H1 (cell line): ENCODE data around the gene LSM10. TPM values are rescaled to one million over a fixed set of nuclear protein-coding genes. Genes with fewer than 3 reads are reported as not detected.

ENCODE experiments used
- CTCF ChIA-PET: fragments of 300-600 bp; sonication (Branson Sonifier 250); formaldehyde crosslinking; loops from one replicate; lab custom pipeline; 2021; ENCODE audit not compliant: partially characterized antibody; lab: Charles Lee
- POLR2A ChIA-PET: fragments of 300-600 bp; sonication (Branson Sonifier 250); formaldehyde crosslinking; loops from one replicate; lab custom pipeline; 2021; ENCODE audit warnings: inconsistent platforms; ENCODE audit not compliant: partially characterized antibody; lab: Charles Lee
- DNase-seq, 2 experiments: peaks; one replicate each; pipeline versions ENCODE4 v3.0.0 to v3.0.0-alpha.2; 2010 to 2022; ENCODE audit warnings: low spot score in 2 of 2, low read depth in 1 of 2, mixed read lengths in 1 of 2
- FAIRE-seq: peaks from 2 replicates; lab custom pipeline; 2011; peaks lifted over from hg19 to GRCh38; lab: Jason Lieb, UNC
- H2AFZ ChIP-seq: 2 replicates; pipeline ENCODE4 v1.8.1; 2012; ENCODE audit warnings: low read length, inconsistent platforms
- H2AK5ac ChIP-seq: 2 replicates; pipeline ENCODE4 v1.6.1; 2013; ENCODE audit warnings: low read depth, low read length
- H2BK120ac ChIP-seq: replicated peaks from 2 replicates; pipeline ENCODE3; 2013; ENCODE audit warnings: low read depth, low read length, inconsistent platforms
- H2BK12ac ChIP-seq: 2 replicates; pipeline ENCODE4 v1.6.1; 2013; ENCODE audit warnings: low read depth, low read length
- H2BK15ac ChIP-seq: 2 replicates; pipeline ENCODE4 v1.6.1; 2013; ENCODE audit warnings: low read length
- H2BK20ac ChIP-seq: 2 replicates; pipeline ENCODE4 v1.6.1; 2013; ENCODE audit warnings: low read length
- H2BK5ac ChIP-seq: 2 replicates; pipeline ENCODE4 v1.6.1; 2013; ENCODE audit warnings: low read depth, low read length
- H3K14ac ChIP-seq: 2 replicates; pipeline ENCODE4 v1.6.1; 2013; ENCODE audit warnings: inconsistent platforms; ENCODE audit not compliant: insufficient read length
- H3K18ac ChIP-seq: 2 replicates; pipeline ENCODE4 v1.6.1; 2013; ENCODE audit warnings: low read length; ENCODE audit errors: extremely low read depth
- H3K23ac ChIP-seq: 2 replicates; pipeline ENCODE4 v1.6.1; 2013; ENCODE audit warnings: inconsistent platforms; ENCODE audit not compliant: insufficient read length
- H3K23me2 ChIP-seq: 2 replicates; pipeline ENCODE4 v1.6.1; 2013; ENCODE audit warnings: low read depth, low read length
- H3K27ac ChIP-seq: 2 replicates; pipeline ENCODE4 v1.6.1; 2011; ENCODE audit warnings: low read depth, low read length, inconsistent platforms
- H3K27me3 ChIP-seq, 4 experiments: replicated peaks in 1 of 4; 1 replicate in 1 of 4; 2 replicates in 3 of 4; pipeline versions ENCODE4 v1.6.1 to v1.8.1; 2011 to 2013; ENCODE audit warnings: low read length in 3 of 4, mild to moderate bottlenecking in 3 of 4, inconsistent platforms in 2 of 4, mixed read lengths in 2 of 4, moderate library complexity in 1 of 4; ENCODE audit not compliant: control insufficient read depth in 3 of 4, insufficient read depth in 3 of 4; ENCODE audit errors: extremely low read depth in 1 of 4
- H3K36me3 ChIP-seq, 4 experiments: 2 replicates each; pipeline versions ENCODE4 v1.6.1 to v1.8.1; 2011 to 2013; ENCODE audit warnings: mild to moderate bottlenecking in 4 of 4, low read length in 3 of 4, moderate library complexity in 2 of 4, control low read depth in 1 of 4, inconsistent platforms in 1 of 4; ENCODE audit not compliant: insufficient read depth in 4 of 4, control insufficient read depth in 2 of 4
- H3K4ac ChIP-seq: replicated peaks from 2 replicates; pipeline ENCODE3; 2013; ENCODE audit warnings: low read length, low read depth, mixed read lengths, inconsistent platforms; ENCODE audit not compliant: insufficient read length
- H3K4me1 ChIP-seq, 4 experiments: replicated peaks in 1 of 4; 1 replicate in 1 of 4; 2 replicates in 3 of 4; pipeline versions ENCODE4 v1.6.1 to v1.8.1; 2011 to 2013; ENCODE audit warnings: low read length in 3 of 4, inconsistent platforms in 2 of 4, mixed read lengths in 1 of 4; ENCODE audit not compliant: insufficient read depth in 4 of 4, control insufficient read depth in 3 of 4
- H3K4me2 ChIP-seq, 2 experiments: 2 replicates each; pipeline versions ENCODE4 v1.6.1 to v1.8.1; 2011 to 2013; ENCODE audit warnings: low read depth in 2 of 2, low read length in 2 of 2, control low read depth in 1 of 2, inconsistent platforms in 1 of 2, mild to moderate bottlenecking in 1 of 2; ENCODE audit not compliant: insufficient read depth in 1 of 2
- H3K4me3 ChIP-seq, 4 experiments: fragments of 200-600, 300-600 bp in 1 of 4; sonication (generic), shearing (Covaris generic), sonication (Bioruptor Twin) in 1 of 4; 2 replicates each; pipeline versions ENCODE4 v1.5.1 to v1.8.1; 2011 to 2016; ENCODE audit warnings: low read length in 4 of 4, low read depth in 3 of 4, control low read depth in 2 of 4, inconsistent platforms in 2 of 4, mild to moderate bottlenecking in 2 of 4, mixed read lengths in 1 of 4, moderate library complexity in 1 of 4; ENCODE audit not compliant: insufficient read depth in 2 of 4; ENCODE audit errors: extremely low read depth in 1 of 4
- H3K56ac ChIP-seq: replicated peaks from 2 replicates; pipeline ENCODE3; 2013; ENCODE audit warnings: low read depth, mild to moderate bottlenecking, mixed read lengths, low read length, inconsistent platforms; ENCODE audit not compliant: insufficient read length
- H3K79me1 ChIP-seq: 2 replicates; pipeline ENCODE4 v1.6.1; 2013; ENCODE audit warnings: low read depth, low read length, control low read depth
- H3K79me2 ChIP-seq, 2 experiments: 2 replicates each; pipeline versions ENCODE4 v1.6.1 to v1.8.1; 2012 to 2013; ENCODE audit warnings: low read length in 2 of 2, mild to moderate bottlenecking in 2 of 2, inconsistent platforms in 1 of 2; ENCODE audit not compliant: insufficient read depth in 2 of 2, control insufficient read depth in 1 of 2
- H3K9ac ChIP-seq, 4 experiments: replicated peaks in 1 of 4; 1 replicate in 1 of 4; 2 replicates in 3 of 4; pipeline versions ENCODE4 v1.6.1 to v1.8.1; 2011 to 2013; ENCODE audit warnings: low read depth in 3 of 4, low read length in 3 of 4, control low read depth in 2 of 4, mild to moderate bottlenecking in 2 of 4, moderate library complexity in 2 of 4, inconsistent platforms in 1 of 4; ENCODE audit errors: extremely low read depth in 1 of 4
- H3K9me3 ChIP-seq, 2 experiments: 2 replicates each; pipeline versions ENCODE4 v1.6.1 to v1.8.1; 2012 to 2013; ENCODE audit warnings: mild to moderate bottlenecking in 2 of 2, moderate library complexity in 2 of 2, control low read depth in 1 of 2, inconsistent platforms in 1 of 2, low read depth in 1 of 2, low read length in 1 of 2, mixed read lengths in 1 of 2; ENCODE audit not compliant: insufficient read depth in 2 of 2
- H4K20me1 ChIP-seq, 2 experiments: replicated peaks in 1 of 2; 2 replicates each; pipeline versions ENCODE3 to v1.8.1; 2011 to 2013; ENCODE audit warnings: inconsistent platforms in 2 of 2, low read length in 2 of 2, mild to moderate bottlenecking in 1 of 2; ENCODE audit not compliant: insufficient read depth in 2 of 2, control insufficient read depth in 1 of 2
- H4K5ac ChIP-seq: 2 replicates; pipeline ENCODE4 v1.6.1; 2013; ENCODE audit warnings: low read length, low read depth, mixed read lengths, inconsistent platforms; ENCODE audit not compliant: insufficient read length
- H4K8ac ChIP-seq: 2 replicates; pipeline ENCODE4 v1.8.0; 2013; ENCODE audit warnings: mild to moderate bottlenecking, moderate library complexity, low read length, inconsistent platforms; ENCODE audit not compliant: insufficient read depth; ENCODE audit errors: extremely low read depth
- H4K91ac ChIP-seq: replicated peaks from 2 replicates; pipeline ENCODE3; 2013; ENCODE audit warnings: low read length, mixed read lengths, inconsistent platforms; ENCODE audit not compliant: insufficient read length
- CHD2 ChIP-seq: IDR thresholded peaks from 2 replicates; pipeline ENCODE4 v1.6.1; 2012; ENCODE audit warnings: low read length, improper control_type of control experiment
- GABPA ChIP-seq: IDR thresholded peaks from 2 replicates; pipeline ENCODE4 v1.6.1; 2011; ENCODE audit warnings: mild to moderate bottlenecking, low read length, moderate library complexity, borderline replicate concordance; ENCODE audit not compliant: insufficient read depth
- HDAC6 ChIP-seq: IDR thresholded peaks from one replicate; pipeline ENCODE4 v1.7.1; 2012; ENCODE audit warnings: low read depth, mild to moderate bottlenecking, inconsistent platforms, low read length, moderate library complexity
- KDM1A ChIP-seq: fragments of 200-600, 300-600 bp; sonication (generic); IDR thresholded peaks from 2 replicates; pipeline ENCODE4 v1.7.1; 2016; ENCODE audit warnings: mild to moderate bottlenecking, low read length, borderline replicate concordance
- KDM4A ChIP-seq: IDR thresholded peaks from one replicate; pipeline ENCODE4 v1.7.1; 2012; ENCODE audit warnings: low read depth, mild to moderate bottlenecking, moderate library complexity, low read length, inconsistent platforms; ENCODE audit not compliant: severe bottlenecking
- POU5F1 ChIP-seq: IDR thresholded peaks from 2 replicates; pipeline ENCODE4 v1.6.1; 2011; ENCODE audit warnings: low read depth, mild to moderate bottlenecking, low read length, moderate library complexity
- RNF2 ChIP-seq: fragments of 200-900, 300-1000 bp; sonication (generic); IDR thresholded peaks from 2 replicates; pipeline ENCODE4 v1.7.1; 2016; ENCODE audit warnings: borderline replicate concordance, low read depth, mild to moderate bottlenecking, antibody characterized with exemption, low read length; ENCODE audit not compliant: poor library complexity, severe bottlenecking; ENCODE audit errors: missing control alignments
- RXRA ChIP-seq: IDR thresholded peaks from 2 replicates; pipeline ENCODE4 v1.6.1; 2011; ENCODE audit warnings: low read depth, mild to moderate bottlenecking, low read length, moderate library complexity; ENCODE audit not compliant: insufficient read depth
- SIRT6 ChIP-seq: IDR thresholded peaks from one replicate; pipeline ENCODE4 v1.7.1; 2012; ENCODE audit warnings: low read length, inconsistent platforms
- SRF ChIP-seq: IDR thresholded peaks from 2 replicates; pipeline ENCODE4 v1.6.1; 2011; ENCODE audit warnings: mild to moderate bottlenecking, low read depth, low read length, moderate library complexity
- SUZ12 ChIP-seq: fragments of 200-600 bp; sonication (generic); IDR thresholded peaks from 2 replicates; pipeline ENCODE4 v1.6.1; 2012; ENCODE audit warnings: mild to moderate bottlenecking, inconsistent platforms, low read length, moderate library complexity, mixed read lengths
- TAF7 ChIP-seq: optimal IDR thresholded peaks from 2 replicates; pipeline ENCODE3; 2011; ENCODE audit warnings: low read depth, mild to moderate bottlenecking, inconsistent platforms, low read length, moderate library complexity, borderline replicate concordance
- WGBS, 2 experiments: shearing (Covaris generic) in 1 of 2; methylation state at CpG; one replicate each; pipeline versions ENCODE4 v1.1.6 to v1.1.7; 2013 to 2015; ENCODE audit warnings: low lambda C conversion rate in 2 of 2, mixed read lengths in 2 of 2, inconsistent platforms in 1 of 2, low coverage in 1 of 2, missing lambda C conversion rate in 1 of 2; ENCODE audit not compliant: insufficient replicate concordance in 2 of 2, insufficient coverage in 1 of 2, insufficient read length in 1 of 2; ENCODE audit errors: extremely low coverage in 1 of 2, missing lambda C conversion rate in 1 of 2; 5-methylcytosine and 5-hydroxymethylcytosine counted together
- polyA plus RNA-seq, 7 experiments: library from polyadenylated mRNA; depleted of rRNA in 3 of 7; stranded (reverse) in 5 of 7; unstranded in 2 of 7; fragments of >200 nt in 5 of 7; fragments of 200-250 nt in 2 of 7; gene quantifications; 1 replicate in 5 of 7; 2 replicates in 1 of 7; 4 replicates in 1 of 7; pipeline versions ENCODE4 v1.2.1 to v1.2.3, GENCODE V29; 2011 to 2013; ENCODE audit warnings: missing spikeins in 2 of 7, mixed read lengths in 2 of 7
- total RNA-seq: library from RNA; stranded (reverse); fragmentation: NEBNext Ultra II Directional; extraction: Animal tissue kit (Norgen Biotek cat#: 25700); gene quantifications from 2 replicates; pipeline ENCODE4 v1.2.1, GENCODE V29; 2021

LSM10 gene
- total and polyA plus RNA-seq, 2 of the 8 experiments (the other 6 are each of a cell fraction or from before 2014, with no cell fraction given) = 59.5 to 140 TPM

- Histone ChIP-seq H3K27me3 (no peaks in the 10 kb centered on the region), H2BK12ac (no peak overlapping the region), H4K20me1 (peaks cover 0 to 7% of the 10 kb centered on the region in 2 experiments), H3K23me2 (no peaks in the 10 kb centered on the region), H3K36me3 (peaks cover 0 to 3% (median 0%) of the 10 kb centered on the region in 4 experiments; a peak in 1 of 8 replicates), H2BK120ac (no peak overlapping the region), H4K91ac (no peak overlapping the region), H3K79me2 (peaks cover 0 to 33% of the 10 kb centered on the region in 2 experiments; a peak in 2 of 4 replicates), H3K4me1 (peaks cover 6 to 20% (median 13%) of the 10 kb centered on the region in 4 experiments; a peak in 6 of 7 replicates), H2AK5ac (no peak overlapping the region), H4K8ac (no peak overlapping the region), H2BK5ac (no peak overlapping the region), H2BK20ac (no peak overlapping the region), H3K4me2 (no peak overlapping the region), H3K9me3 (no peaks in the 10 kb centered on the region), H2BK15ac (no peak overlapping the region), H3K4me3 (no peak overlapping the region), H4K5ac (no peak overlapping the region)
- 95% methylated on average over 4 of the region's 4 CpGs; no CpG with 5 or more reads in 1 of the 2 experiments for WGBS, 2 experiments
- DNase-seq = no peak
- ChIA-PET CTCF (interaction anchor here (0.5 to 7.9 kb wide), 23 partner anchors 13 to 293 kb away, joined by 3 to 90 read pairs (median 5); partner anchors contain the start of genes EVA1B, SH3D21, STK40 and TRAPPC3), POLR2A (interaction anchor here (0.6 to 5.2 kb wide), 8 partner anchors 13 to 83 kb away, joined by 3 to 33 read pairs (median 4); partner anchors contain the start of genes EVA1B, LSM10 and OSCP1)
- TF ChIP-seq CHD2 = no peak
- no peak for TF ChIP-seq TAF7
- TF ChIP-seq SRF = no peak
- no peak for TF ChIP-seq GABPA
- no peak for TF ChIP-seq RXRA
- TF ChIP-seq SIRT6 = no peak
- TF ChIP-seq KDM4A = no peak
- no peak for TF ChIP-seq KDM1A
- TF ChIP-seq SUZ12 = no peak
- no peak for TF ChIP-seq POU5F1
- no peak for TF ChIP-seq HDAC6
- no peak for TF ChIP-seq RNF2
- TF ChIP-seq, all 59 proteins: peak for 0
- no peak overlapping the region for H3K18ac ChIP-seq
- H2AFZ ChIP-seq = no peak overlapping the region
- H3K56ac ChIP-seq = no peak overlapping the region
- H3K27ac ChIP-seq = no peak overlapping the region
- H3K79me1 ChIP-seq = peaks cover 3% of the 10 kb centered on the region; the same call in 1 of the 2 replicates
- FAIRE-seq = no peak
- no peak overlapping the region for H3K23ac ChIP-seq
- H3K9ac ChIP-seq = no peak overlapping the region
- no peak overlapping the region for H3K4ac ChIP-seq
- no peak overlapping the region for H3K14ac ChIP-seq
Observed at GRCh38 chr1:36367798-36368197, 29.9 kb downstream of the LSM10 start.
